ENCODE measurements around the gene PCID2.

PCID2 gene

GRCh38 chr13:113157206-113157928 lies 51.1 kb downstream of the PCID2 start:
- no peaks in the 10 kb centered on the region for H3K79me2 ChIP-seq (ENCODE audit: insufficient read depth, low read length)

GRCh38 chr13:113155982-113156655 lies 52.4 kb downstream of the PCID2 start:
- H3F3A ChIP-seq (ENCODE audit: insufficient read depth), result no peaks in the 10 kb centered on the region
- no peak overlapping the region for H3K9ac ChIP-seq (ENCODE audit: low read length)
- H4K20me1 ChIP-seq (ENCODE audit: low read depth, low read length), result no peaks in the 10 kb centered on the region
- H3K9me2 ChIP-seq (replicated peaks; ENCODE audit: insufficient read depth, low read length), result no peaks in the 10 kb centered on the region
- no peaks in the 10 kb centered on the region for H3K79me2 ChIP-seq (ENCODE audit: insufficient read depth, low read length)
- TF ChIP-seq EZH2phosphoT487 (conservative IDR thresholded peaks at IDR 0.05; ENCODE audit: low read length) (no peak), CTCF (IDR thresholded peaks at IDR 0.05; ENCODE audit: insufficient read depth, low read length, poor library complexity, severe bottlenecking) (no peak)
- H3K4me2 ChIP-seq (ENCODE audit: low read depth, low read length, poor library complexity, severe bottlenecking), result no peak overlapping the region
- H3K9me3 ChIP-seq (ENCODE audit: insufficient read depth, low read length), result no peaks in the 10 kb centered on the region
- no peak overlapping the region for H3K4me3 ChIP-seq (ENCODE audit: insufficient read depth, low read length, poor library complexity, severe bottlenecking)
- H2AFZ ChIP-seq (ENCODE audit: low read depth, low read length, severe bottlenecking), result no peak overlapping the region
- no peaks in the 10 kb centered on the region for H3K36me3 ChIP-seq (ENCODE audit: low read length)
- no peaks in the 10 kb centered on the region for H3K27me3 ChIP-seq (ENCODE audit: low read length)
- no peak overlapping the region for H3K27ac ChIP-seq (ENCODE audit: low read depth, low read length)

More at GRCh38 chr13:113157206-113157928, 51.1 kb downstream of the PCID2 start:
- no peaks in the 10 kb centered on the region for H3K36me3 ChIP-seq (ENCODE audit: low read length)
- H4K20me1 ChIP-seq (ENCODE audit: low read depth, low read length), result no peaks in the 10 kb centered on the region
- H3K4me2 ChIP-seq (ENCODE audit: low read depth, low read length, poor library complexity, severe bottlenecking), result no peak overlapping the region
- H3K27ac ChIP-seq (ENCODE audit: low read depth, low read length), result no peak overlapping the region
- TF ChIP-seq EZH2phosphoT487 (conservative IDR thresholded peaks at IDR 0.05; ENCODE audit: low read length) (no peak), CTCF (IDR thresholded peaks at IDR 0.05; ENCODE audit: insufficient read depth, low read length, poor library complexity, severe bottlenecking) (no peak)
- H3F3A ChIP-seq (ENCODE audit: insufficient read depth), result no peaks in the 10 kb centered on the region
- H3K9me2 ChIP-seq (replicated peaks; ENCODE audit: insufficient read depth, low read length), result no peaks in the 10 kb centered on the region
- H3K27me3 ChIP-seq (ENCODE audit: low read length), result no peaks in the 10 kb centered on the region
- H3K9ac ChIP-seq (ENCODE audit: low read length), result no peak overlapping the region
- no peak overlapping the region for H3K4me3 ChIP-seq (ENCODE audit: insufficient read depth, low read length, poor library complexity, severe bottlenecking)
- no peaks in the 10 kb centered on the region for H3K9me3 ChIP-seq (ENCODE audit: insufficient read depth, low read length)
- H2AFZ ChIP-seq (ENCODE audit: low read depth, low read length, severe bottlenecking), result no peak overlapping the region

DNA sequence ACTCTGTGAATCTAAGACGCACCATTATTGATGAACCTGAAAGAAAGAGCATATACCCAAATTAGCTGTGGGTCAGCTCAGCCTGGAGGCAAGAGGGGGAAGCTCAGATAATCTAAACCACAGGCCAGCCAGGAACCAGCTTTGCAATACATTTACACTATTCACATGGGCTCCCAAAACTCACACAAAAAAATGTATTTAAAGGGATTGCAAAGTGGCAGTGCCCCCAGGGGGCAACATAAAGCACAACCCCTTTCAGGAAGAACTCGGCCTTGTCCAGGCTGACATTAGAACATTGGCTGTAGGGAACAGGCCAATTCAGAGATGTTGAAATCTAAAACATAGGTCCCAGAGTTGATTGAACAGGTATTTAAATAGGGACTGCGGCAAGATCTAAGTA lies 53.3 kb downstream of the PCID2 start:
- H3K4me2 ChIP-seq (ENCODE audit: low read depth, low read length, poor library complexity, severe bottlenecking), result no peak overlapping the region
- no peak overlapping the region for H3K4me3 ChIP-seq (ENCODE audit: insufficient read depth, low read length, poor library complexity, severe bottlenecking)
- TF ChIP-seq CTCF (IDR thresholded peaks at IDR 0.05; ENCODE audit: insufficient read depth, low read length, poor library complexity, severe bottlenecking) (no peak), EZH2phosphoT487 (conservative IDR thresholded peaks at IDR 0.05; ENCODE audit: low read length) (no peak)
- H3K9me2 ChIP-seq (replicated peaks; ENCODE audit: insufficient read depth, low read length), result no peaks in the 10 kb centered on the region
- H3F3A ChIP-seq (ENCODE audit: insufficient read depth), result no peaks in the 10 kb centered on the region
- H4K20me1 ChIP-seq (ENCODE audit: low read depth, low read length), result no peaks in the 10 kb centered on the region
- H3K79me2 ChIP-seq (ENCODE audit: insufficient read depth, low read length), result no peaks in the 10 kb centered on the region
- no peaks in the 10 kb centered on the region for H3K9me3 ChIP-seq (ENCODE audit: insufficient read depth, low read length)
- no peaks in the 10 kb centered on the region for H3K27me3 ChIP-seq (ENCODE audit: low read length)
- no peaks in the 10 kb centered on the region for H3K36me3 ChIP-seq (ENCODE audit: low read length)
- no peak overlapping the region for H3K27ac ChIP-seq (ENCODE audit: low read depth, low read length)
- H2AFZ ChIP-seq (ENCODE audit: low read depth, low read length, severe bottlenecking), result no peak overlapping the region
- no peak overlapping the region for H3K9ac ChIP-seq (ENCODE audit: low read length)
